Mononuclear cell (primary cell): ENCODE data around the gene MUC20. TPM values are rescaled to one million over a fixed set of nuclear protein-coding genes. Genes with fewer than 3 reads are reported as not detected.
"Not testable (repeated sequence)": the region's sequence is repeated elsewhere in the genome, so short reads cannot be mapped to it uniquely, and the experiment has no call there.

Source experiments
- H3K27me3 ChIP-seq: 2 replicates; pipeline ENCODE4 v1.6.0; 2011; ENCODE audit warnings: low read length, control low read depth; ENCODE audit not compliant: insufficient read depth
- H3K4me1 ChIP-seq: 2 replicates; pipeline ENCODE4 v1.5.1; 2011; ENCODE audit warnings: mild to moderate bottlenecking, low read length, control low read depth; ENCODE audit not compliant: insufficient read depth
- H3K4me3 ChIP-seq: 2 replicates; pipeline ENCODE4 v1.5.1; 2011; ENCODE audit warnings: mild to moderate bottlenecking, low read length, moderate library complexity
- H3K9me3 ChIP-seq: 2 replicates; pipeline ENCODE4 v1.5.1; 2011; ENCODE audit warnings: low read depth, mild to moderate bottlenecking, control low read depth, low read length
- total RNA-seq: library from RNA; depleted of rRNA; stranded (reverse); fragments of >200 nt; gene quantifications from one replicate; pipeline ENCODE4 v1.2.3, GENCODE V29; 2012

MUC20 gene
- total RNA-seq, 1 donor = 0.84 TPM

GRCh38 chr3:195714380-195715011, 6.3 kb upstream of the MUC20 start:
- Histone ChIP-seq H3K27me3 (no peaks in the 10 kb centered on the region), H3K9me3 (no peaks in the 10 kb centered on the region), H3K4me1 (no peaks in the 10 kb centered on the region), H3K4me3 (no peak overlapping the region)

DNA sequence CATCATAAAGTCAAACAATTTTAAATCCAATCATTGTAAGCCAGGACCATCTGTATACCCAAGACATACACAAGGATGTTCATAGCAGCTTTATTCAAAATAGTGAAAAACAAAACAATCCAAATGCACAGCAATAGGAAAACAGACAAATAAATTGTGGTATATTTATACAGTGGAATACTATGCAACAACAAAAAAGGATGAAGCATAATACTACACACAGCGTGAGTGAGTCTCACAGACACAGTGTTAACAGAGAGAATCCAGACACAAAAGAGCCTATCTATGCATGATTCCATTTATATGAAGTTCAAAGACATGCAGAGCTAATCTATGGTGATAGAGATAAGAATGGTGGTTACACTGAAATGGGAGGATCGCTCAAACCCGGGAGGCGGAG, 5.6 kb upstream of the MUC20 start:
- no peak overlapping the region for H3K4me3 ChIP-seq
- no peaks in the 10 kb centered on the region for H3K4me1 ChIP-seq
- no peaks in the 10 kb centered on the region for H3K27me3 ChIP-seq
- H3K9me3 ChIP-seq = no peaks in the 10 kb centered on the region

DNA sequence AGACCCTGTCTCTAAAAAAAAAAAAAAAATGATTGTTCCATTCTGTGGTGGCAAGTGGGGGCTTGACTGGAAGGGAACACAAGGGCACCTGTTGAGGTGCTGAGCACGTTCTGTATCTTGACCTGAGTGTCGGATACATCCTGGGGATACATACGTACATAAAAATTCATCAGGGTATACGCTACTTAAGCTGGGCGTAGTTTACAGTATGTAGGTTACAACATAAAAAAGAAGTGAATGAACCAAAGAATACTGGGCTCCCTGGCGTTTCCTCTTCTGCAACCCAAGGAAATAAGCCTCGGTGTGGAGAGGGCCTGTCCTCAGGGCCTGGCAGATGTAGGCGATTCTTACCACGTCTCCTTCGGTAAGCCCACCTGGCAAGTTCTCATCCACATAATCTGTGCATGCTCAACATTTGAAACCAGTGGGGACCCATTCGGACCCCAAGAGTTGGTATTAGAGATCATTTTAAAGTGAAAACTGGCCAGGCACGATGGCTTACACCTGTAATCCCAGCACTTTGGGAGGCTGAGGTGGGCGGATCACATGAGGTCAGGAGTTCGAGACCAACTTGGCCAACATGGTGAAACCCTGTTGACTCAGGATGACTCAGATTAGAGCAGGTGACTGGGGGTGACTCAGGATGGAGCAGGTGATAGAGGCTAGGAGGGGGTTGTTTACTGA, 5.1 kb upstream of the MUC20 start:
- no peaks in the 10 kb centered on the region for H3K27me3 ChIP-seq
- no peak overlapping the region for H3K4me3 ChIP-seq
- no peaks in the 10 kb centered on the region for H3K4me1 ChIP-seq
- H3K9me3 ChIP-seq = no peaks in the 10 kb centered on the region

GRCh38 chr3:195717416-195717815, 3.4 kb upstream of the MUC20 start:
- Histone ChIP-seq H3K27me3 (no peaks in the 10 kb centered on the region), H3K4me1 (no peaks in the 10 kb centered on the region), H3K9me3 (no peaks in the 10 kb centered on the region), H3K4me3 (no peak overlapping the region)

GRCh38 chr3:195717852-195718476, 2.8 kb upstream of the MUC20 start:
- no peaks in the 10 kb centered on the region for H3K27me3 ChIP-seq

GRCh38 chr3:195718477-195718984, 2.2 kb upstream of the MUC20 start:
- Histone ChIP-seq H3K4me3 (no peak overlapping the region), H3K4me1 (no peaks in the 10 kb centered on the region), H3K9me3 (no peaks in the 10 kb centered on the region), H3K27me3 (no peaks in the 10 kb centered on the region)

More at GRCh38 chr3:195717852-195718476, 2.8 kb upstream of the MUC20 start:
- Histone ChIP-seq H3K4me1 (no peaks in the 10 kb centered on the region), H3K9me3 (no peaks in the 10 kb centered on the region), H3K4me3 (no peak overlapping the region)

DNA sequence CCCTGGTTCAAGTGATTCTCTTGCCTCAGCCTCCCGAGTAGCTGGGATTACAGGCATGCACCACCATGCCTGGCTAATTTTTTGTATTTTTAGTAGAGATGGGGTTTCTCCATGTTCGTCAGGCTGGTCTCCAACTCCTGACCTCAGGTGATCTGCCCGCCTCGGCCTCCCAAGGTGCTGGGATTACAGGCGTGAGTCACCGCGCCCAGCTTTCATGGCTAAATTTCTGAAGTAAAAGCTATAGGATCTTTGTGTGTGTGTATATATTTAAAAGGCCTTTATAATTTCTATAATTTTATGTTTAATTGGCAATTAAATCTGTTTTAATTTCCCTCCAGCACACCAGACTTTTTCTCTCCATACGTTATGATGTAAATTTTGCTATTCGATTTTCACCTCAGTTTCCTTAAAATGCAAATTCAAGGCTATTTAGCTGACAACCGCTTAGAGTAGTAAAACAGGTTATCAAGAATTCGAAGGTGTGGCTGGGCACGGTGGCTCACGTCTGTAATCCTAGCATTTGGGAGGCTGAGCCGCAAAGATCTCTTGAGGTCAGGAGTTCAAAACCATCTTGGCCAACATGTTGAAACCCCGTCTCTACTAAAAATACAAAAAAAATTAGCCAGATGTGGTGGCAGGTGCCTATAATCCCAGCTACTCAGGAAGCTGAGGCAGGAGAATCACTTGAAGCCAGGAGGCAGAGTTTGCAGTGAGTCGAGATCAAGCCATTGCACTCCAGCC, 1.1 kb upstream of the MUC20 start:
- not testable (repeated sequence) for H3K4me1 ChIP-seq, H3K9me3 ChIP-seq, H3K27me3 ChIP-seq, H3K4me3 ChIP-seq

GRCh38 chr3:195722139-195722995, 1.6 kb downstream of the MUC20 start:
- H3K4me3 ChIP-seq, H3K4me1 ChIP-seq, H3K9me3 ChIP-seq, H3K27me3 ChIP-seq: not testable (repeated sequence)

DNA sequence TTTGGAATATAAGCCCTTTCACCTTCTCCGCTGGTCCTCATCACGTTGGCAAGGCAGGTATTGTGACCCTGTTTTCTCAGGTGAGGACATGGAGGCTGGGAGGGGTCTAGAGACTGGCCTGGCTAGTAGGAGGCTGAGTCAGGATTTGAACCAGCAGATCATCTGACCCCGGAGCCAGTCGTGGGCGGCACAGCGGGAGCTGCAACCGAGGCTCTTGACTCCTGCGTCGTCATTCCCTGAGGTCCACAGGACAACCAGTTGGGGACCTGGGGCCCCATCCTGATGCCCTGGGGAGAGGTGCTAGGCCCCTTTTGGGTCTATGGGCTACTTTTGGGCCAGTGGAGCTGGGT, 2.2 kb downstream of the MUC20 start:
- H3K9me3 ChIP-seq, H3K4me1 ChIP-seq, H3K4me3 ChIP-seq, H3K27me3 ChIP-seq: not testable (repeated sequence)

GRCh38 chr3:195724363-195724762, 3.6 kb downstream of the MUC20 start:
- H3K9me3 ChIP-seq, H3K4me3 ChIP-seq, H3K27me3 ChIP-seq, H3K4me1 ChIP-seq: not testable (repeated sequence)

- not testable (repeated sequence) for H3K27me3 ChIP-seq, H3K4me1 ChIP-seq, H3K4me3 ChIP-seq, H3K9me3 ChIP-seq
Measured at GRCh38 chr3:195725916-195726740, 5.3 kb downstream of the MUC20 start.

- no peaks in the 10 kb centered on the region for H3K27me3 ChIP-seq
- H3K9me3 ChIP-seq = no peaks in the 10 kb centered on the region
- H3K4me3 ChIP-seq = no peak overlapping the region
- H3K4me1 ChIP-seq = no peaks in the 10 kb centered on the region
Measured at GRCh38 chr3:195727606-195728195, 6.9 kb downstream of the MUC20 start.

DNA sequence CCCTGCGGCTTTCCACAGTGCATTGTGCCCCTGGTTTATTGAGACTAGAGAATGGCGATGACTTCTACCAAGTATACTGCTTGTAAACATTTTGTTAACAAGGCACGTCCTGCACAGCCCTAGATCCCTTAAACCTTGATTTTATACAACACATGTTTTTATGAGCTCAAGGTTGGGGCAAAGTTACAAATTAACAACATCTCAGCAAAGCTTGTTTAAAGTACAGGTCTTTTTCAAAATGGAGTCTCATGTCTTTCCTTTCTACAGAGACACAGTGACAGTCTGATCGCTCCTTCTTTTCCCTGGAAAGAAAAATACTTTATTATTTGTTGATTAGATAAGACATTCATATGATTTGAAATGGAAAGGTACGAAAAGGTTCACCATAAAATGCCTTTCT, 8.0 kb downstream of the MUC20 start:
- H3K27me3 ChIP-seq, H3K9me3 ChIP-seq: not testable (repeated sequence)

More for the DNA sequence above, 8.0 kb downstream of the MUC20 start:
- not testable (repeated sequence) for H3K4me3 ChIP-seq, H3K4me1 ChIP-seq
